ENCODE data around the gene MALT1.
"Not testable (repeated sequence)": the region's sequence is repeated elsewhere in the genome, so short reads cannot be mapped to it uniquely, and the experiment has no call there.

The MALT1 gene

DNA sequence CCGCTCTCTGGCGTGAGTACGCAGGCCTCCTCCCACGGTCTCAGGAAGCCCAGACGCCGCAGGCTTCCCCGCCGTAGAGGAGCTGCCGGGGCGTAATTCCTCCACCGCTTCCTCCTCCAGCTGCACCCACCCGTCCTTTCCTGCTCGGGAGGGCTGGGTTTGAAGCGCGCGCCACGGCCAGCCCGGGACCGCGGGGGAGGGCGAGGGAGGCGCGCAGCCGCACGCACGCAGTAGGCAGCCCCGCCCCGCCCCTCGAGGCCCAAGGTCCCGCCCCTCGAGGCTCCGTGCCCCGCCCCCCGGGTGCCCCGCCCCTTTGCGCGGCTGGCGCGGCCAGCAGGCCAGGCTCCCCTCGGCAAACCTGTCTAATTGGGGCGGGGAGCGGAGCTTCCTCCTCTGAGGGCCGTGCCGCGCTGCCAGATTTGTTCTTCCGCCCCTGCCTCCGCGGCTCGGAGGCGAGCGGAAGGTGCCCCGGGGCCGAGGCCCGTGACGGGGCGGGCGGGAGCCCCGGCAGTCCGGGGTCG lies at the start of gene MALT1:
Gene MALT1 (plus strand): TSS at position 355 of the 521 bp plus-strand sequence. CDS start 179 bp downstream, outside the sequence.
- in situ Hi-C loops (cut with HindIII; ENCODE audit: low sequenced_read_pairs): no loop called here

DNA sequence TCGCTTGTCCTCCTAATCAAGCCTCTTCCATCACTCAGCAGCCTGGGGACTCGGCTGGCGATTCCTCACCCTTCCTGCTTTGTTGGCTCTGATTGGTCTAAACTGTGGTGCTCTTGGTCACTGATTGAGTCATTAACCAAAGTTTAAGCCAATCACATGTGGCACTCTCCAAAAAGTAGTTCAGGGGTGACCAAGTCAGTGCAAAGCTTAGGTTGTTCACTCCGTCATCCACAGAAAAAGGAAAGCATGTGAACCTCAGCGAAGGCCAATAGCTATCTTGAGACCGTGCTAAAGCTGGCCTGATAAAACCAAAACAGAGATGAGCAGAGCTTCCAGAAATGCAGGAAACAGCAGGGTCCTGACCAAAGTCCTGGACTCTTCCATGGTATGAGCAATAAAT lies 47.3 kb upstream of the MALT1 start:
- in situ Hi-C loops (cut with HindIII; ENCODE audit: low sequenced_read_pairs): no loop called here

GRCh38 chr18:58625839-58626238 lies 45.4 kb upstream of the MALT1 start:
- in situ Hi-C loops (cut with HindIII; ENCODE audit: low sequenced_read_pairs): no loop called here

GRCh38 chr18:58630071-58630470 lies 41.2 kb upstream of the MALT1 start:
- in situ Hi-C loops (cut with HindIII; ENCODE audit: low sequenced_read_pairs): no loop called here

DNA sequence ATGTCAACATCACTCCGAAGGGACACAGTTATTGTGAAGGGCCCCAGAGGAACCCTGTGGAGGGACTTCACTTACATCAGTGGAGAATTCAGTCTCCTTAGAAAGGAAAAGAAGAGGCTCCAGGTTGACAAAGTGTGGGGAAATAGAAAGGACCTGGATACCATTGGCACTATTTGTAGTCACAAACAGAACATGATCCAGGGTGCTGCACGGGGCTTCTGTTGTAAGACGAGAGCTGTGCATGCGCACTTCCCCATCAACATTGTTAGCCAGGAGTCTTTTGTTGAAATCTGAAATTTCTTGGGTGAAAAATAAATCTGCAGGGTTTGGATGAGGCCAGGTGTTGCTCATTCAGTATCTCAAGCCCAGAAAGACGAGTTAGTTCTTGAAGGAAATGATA lies 40.0 kb upstream of the MALT1 start:
- in situ Hi-C loops (cut with HindIII; ENCODE audit: low sequenced_read_pairs): no loop called here

DNA sequence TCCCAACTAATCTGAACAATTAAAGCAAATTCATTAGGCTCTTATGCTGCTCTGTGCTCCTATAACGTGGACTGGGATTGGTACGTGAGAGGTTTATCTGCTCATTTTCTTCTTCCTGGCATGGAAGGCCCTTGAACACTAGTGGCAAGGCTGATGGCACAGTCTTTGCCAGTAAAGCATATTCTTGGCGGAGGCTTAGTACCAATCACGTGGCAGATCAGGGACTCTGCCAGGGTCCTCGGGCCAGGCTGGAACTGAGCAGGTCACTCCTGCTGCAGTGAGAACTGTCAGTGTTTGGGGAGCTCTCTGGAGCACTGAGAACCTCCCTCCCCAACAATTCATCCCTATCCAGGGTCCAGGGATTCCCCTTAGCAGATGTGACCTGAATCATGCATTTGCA lies 38.7 kb upstream of the MALT1 start:
- in situ Hi-C loops (cut with HindIII; ENCODE audit: low sequenced_read_pairs): no loop called here

GRCh38 chr18:58633874-58634273 lies 37.4 kb upstream of the MALT1 start:
- in situ Hi-C loops (cut with HindIII; ENCODE audit: low sequenced_read_pairs): no loop called here

GRCh38 chr18:58635891-58636290 lies 35.4 kb upstream of the MALT1 start:
- in situ Hi-C loops (cut with HindIII; ENCODE audit: low sequenced_read_pairs): loop anchor here (5.0 kb wide), 1 partner anchor 46 kb away; no protein-coding TSS in a partner anchor

DNA sequence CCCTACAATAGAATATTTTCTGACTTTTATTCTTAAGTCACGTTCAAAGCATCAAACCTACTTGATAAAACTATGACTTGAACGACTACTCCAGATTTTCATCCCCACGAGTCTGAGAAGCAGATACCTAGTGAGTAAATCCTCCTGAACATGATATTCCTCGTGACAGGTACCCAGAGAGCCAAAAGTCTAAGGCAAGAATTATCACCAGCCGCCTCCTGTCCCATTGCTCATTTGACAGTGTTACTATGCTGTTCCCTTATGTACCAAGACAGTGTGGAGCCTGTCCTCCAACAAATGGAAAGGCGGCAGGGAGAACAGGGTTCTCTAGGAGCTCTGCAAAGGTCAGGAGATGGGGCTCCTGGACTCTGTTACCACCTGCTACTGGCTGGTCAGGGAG lies 34.1 kb upstream of the MALT1 start:
- in situ Hi-C loops (cut with HindIII; ENCODE audit: low sequenced_read_pairs): loop anchor here (5.0 kb wide), 1 partner anchor 45 kb away; no protein-coding TSS in a partner anchor

- in situ Hi-C loops (cut with HindIII; ENCODE audit: low sequenced_read_pairs): loop anchor here (5.0 kb wide), 1 partner anchor 44 kb away; no protein-coding TSS in a partner anchor
These were observed 33.3 kb upstream of the MALT1 start for GRCh38 chr18:58637946-58638345.

DNA sequence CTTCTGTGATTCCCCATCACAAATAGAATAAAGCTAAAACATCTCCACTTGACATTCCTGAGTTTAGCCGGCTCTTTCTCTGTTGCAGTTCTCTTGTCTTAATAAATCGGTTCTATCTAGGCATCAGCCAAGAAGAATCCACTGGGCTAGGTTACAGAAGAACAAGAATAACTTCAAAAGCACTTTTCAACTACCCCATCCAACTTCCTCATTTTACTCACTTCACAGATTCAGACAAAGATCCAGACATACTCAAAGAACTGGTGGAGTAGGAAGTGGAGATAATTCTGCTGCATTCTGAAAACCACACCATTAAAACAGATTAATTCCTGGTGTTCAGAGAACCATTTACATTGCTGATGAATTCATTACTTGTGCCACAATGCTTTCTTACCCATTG lies 32.8 kb upstream of the MALT1 start:
- in situ Hi-C loops (cut with HindIII; ENCODE audit: low sequenced_read_pairs): loop anchor here (5.0 kb wide), 1 partner anchor 44 kb away; no protein-coding TSS in a partner anchor

- in situ Hi-C loops (cut with HindIII; ENCODE audit: low sequenced_read_pairs): loop anchor here (5.0 kb wide), 1 partner anchor 43 kb away; no protein-coding TSS in a partner anchor
These were observed 32.0 kb upstream of the MALT1 start for GRCh38 chr18:58639237-58639636.

DNA sequence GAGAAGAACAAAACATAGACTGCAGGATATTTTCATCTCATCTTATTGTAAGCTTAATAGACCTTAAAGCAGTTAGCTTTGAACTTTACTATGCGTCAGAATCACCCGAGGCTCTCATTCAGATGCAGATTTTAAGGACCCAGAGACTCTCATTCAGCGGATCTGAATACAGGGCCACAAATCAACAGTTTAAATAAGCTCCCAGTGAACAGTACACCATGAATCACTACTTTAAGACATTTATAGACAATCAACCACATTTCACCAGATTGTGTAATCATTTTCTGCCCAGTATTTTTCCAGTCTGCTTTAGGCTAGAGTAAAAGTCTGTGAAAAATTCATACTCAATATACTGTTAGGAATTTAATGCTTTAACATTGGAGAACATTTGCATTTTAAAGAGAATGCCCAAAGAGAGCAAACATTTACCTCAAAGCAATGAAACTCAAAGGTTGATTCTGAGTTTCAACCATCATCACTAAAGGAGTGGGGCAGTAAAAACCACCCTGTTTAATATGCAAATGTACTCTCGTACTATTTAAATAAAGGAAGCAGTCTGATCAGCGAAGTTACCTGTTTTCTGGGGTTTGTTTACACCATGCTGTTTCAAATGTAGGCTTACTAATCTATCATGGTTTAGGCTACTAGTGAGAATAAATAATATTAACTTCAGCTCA lies 31.4 kb upstream of the MALT1 start:
- in situ Hi-C loops (cut with HindIII; ENCODE audit: low sequenced_read_pairs): loop anchor here (5.0 kb wide), 1 partner anchor 42 kb away; no protein-coding TSS in a partner anchor

- in situ Hi-C loops (cut with HindIII; ENCODE audit: low sequenced_read_pairs): no loop called here
These were observed 30.8 kb upstream of the MALT1 start for GRCh38 chr18:58640428-58640805.

GRCh38 chr18:58640891-58641610 lies 30.2 kb upstream of the MALT1 start:
- in situ Hi-C loops (cut with HindIII; ENCODE audit: low sequenced_read_pairs): no loop called here

- in situ Hi-C loops (cut with HindIII; ENCODE audit: low sequenced_read_pairs): not testable (repeated sequence)
These were observed 27.7 kb upstream of the MALT1 start for GRCh38 chr18:58643557-58643956.

GRCh38 chr18:58645398-58645797 lies 25.9 kb upstream of the MALT1 start:
- in situ Hi-C loops (cut with HindIII; ENCODE audit: low sequenced_read_pairs): no loop called here

- in situ Hi-C loops (cut with HindIII; ENCODE audit: low sequenced_read_pairs): no loop called here
These were observed 24.9 kb upstream of the MALT1 start for GRCh38 chr18:58646334-58646862.

GRCh38 chr18:58649966-58650816 lies 21.1 kb upstream of the MALT1 start:
- in situ Hi-C loops (cut with HindIII; ENCODE audit: low sequenced_read_pairs): no loop called here

- in situ Hi-C loops (cut with HindIII; ENCODE audit: low sequenced_read_pairs): not testable (repeated sequence)
These were observed 20.4 kb upstream of the MALT1 start for GRCh38 chr18:58650830-58651229.
